Esophagus mucosa (tissue), 1 donor: ENCODE measurements around the gene FGF9. TPM values are rescaled to one million over a fixed set of nuclear protein-coding genes. Genes with fewer than 3 reads are reported as not detected.

Source experiments
- total RNA-seq: library from RNA; stranded (reverse); gene quantifications from one replicate; pipeline ENCODE4 v1.2.4, GENCODE V29; 2023
- donor health status: DM: yes; HTN: yes; CAD: no.

FGF9 gene
- total RNA-seq, 1 donor from 2014 or later = 0.04 TPM

Other genes with a start within 250 kb of the FGF9 start
- 61.0 TPM for gene ZDHHC20, start 211.8 kb upstream of the FGF9 start, total RNA-seq
- gene MICU2, start 66.9 kb upstream of the FGF9 start, total RNA-seq = 20.4 TPM